CD8-positive, alpha-beta memory T cell (primary cell): ENCODE measurements around the gene ZMYM4. TPM values are rescaled to one million over a fixed set of nuclear protein-coding genes. Genes with fewer than 3 reads are reported as not detected.

Source experiments
- CTCF ChIA-PET: fragments of 350-600 bp; sonication (Branson Sonifier 250); formaldehyde crosslinking; loops from one replicate; lab custom pipeline; 2021; ENCODE audit warnings: antibody characterized with exemption; lab: Charles Lee
- POLR2A ChIA-PET: fragments of 350-600 bp; sonication (Branson Sonifier 250); formaldehyde crosslinking; loops from one replicate; lab custom pipeline; 2021; ENCODE audit warnings: antibody characterized with exemption; lab: Charles Lee
- DNase-seq, 5 donors: peaks; one replicate each; pipeline versions ENCODE4 v3.0.0 to v3.0.0-alpha.2; 2020 to 2022; ENCODE audit warnings: mixed read lengths in 1 of 5
- H3K27ac ChIP-seq: one replicate; pipeline ENCODE4 v1.7.0; 2013; ENCODE audit warnings: low read depth, mild to moderate bottlenecking, low read length, moderate library complexity
- H3K27me3 ChIP-seq: 2 replicates; pipeline ENCODE4 v1.7.0; 2013; ENCODE audit warnings: low read length, mild to moderate bottlenecking; ENCODE audit not compliant: insufficient read depth, poor library complexity, severe bottlenecking
- H3K36me3 ChIP-seq: 2 replicates; pipeline ENCODE4 v1.7.0; 2013; ENCODE audit warnings: mild to moderate bottlenecking, low read length, moderate library complexity; ENCODE audit not compliant: insufficient read depth
- H3K4me1 ChIP-seq: 2 replicates; pipeline ENCODE4 v1.7.0; 2013; ENCODE audit warnings: mild to moderate bottlenecking, low read length, moderate library complexity; ENCODE audit not compliant: insufficient read depth
- H3K4me3 ChIP-seq: 2 replicates; pipeline ENCODE4 v1.7.0; 2013; ENCODE audit warnings: mild to moderate bottlenecking, low read length
- H3K9me3 ChIP-seq: 2 replicates; pipeline ENCODE4 v1.7.0; 2013; ENCODE audit warnings: mild to moderate bottlenecking, low read length
- H3K27ac Mint-ChIP-seq, 8 donors: one replicate each; pipeline ENCODE4 v1.8.0; 2020 to 2021; ENCODE audit warnings: mixed read lengths in 8 of 8, mild to moderate bottlenecking in 6 of 8, inconsistent platforms in 3 of 8, moderate library complexity in 3 of 8
- H3K27me3 Mint-ChIP-seq, 2 donors: one replicate each; pipeline ENCODE4 v1.8.0; 2020 to 2021; ENCODE audit warnings: mixed read lengths in 2 of 2, mild to moderate bottlenecking in 1 of 2, moderate library complexity in 1 of 2
- H3K36me3 Mint-ChIP-seq, 3 donors: one replicate each; pipeline ENCODE4 v1.8.0; 2020 to 2021; ENCODE audit warnings: mixed read lengths in 3 of 3, inconsistent platforms in 1 of 3, mild to moderate bottlenecking in 1 of 3
- H3K4me1 Mint-ChIP-seq, 3 donors: one replicate each; pipeline ENCODE4 v1.8.0; 2020 to 2021; ENCODE audit warnings: mixed read lengths in 3 of 3, inconsistent platforms in 1 of 3, mild to moderate bottlenecking in 1 of 3
- H3K4me3 Mint-ChIP-seq, 7 donors: one replicate each; pipeline ENCODE4 v1.8.0; 2020 to 2021; ENCODE audit warnings: mixed read lengths in 7 of 7, mild to moderate bottlenecking in 6 of 7, moderate library complexity in 4 of 7, inconsistent platforms in 2 of 7
- H3K9me3 Mint-ChIP-seq, 5 donors: one replicate each; pipeline ENCODE4 v1.8.0; 2020 to 2022; ENCODE audit warnings: mixed read lengths in 5 of 5, mild to moderate bottlenecking in 3 of 5, moderate library complexity in 2 of 5, inconsistent platforms in 1 of 5
- polyA plus RNA-seq: library from polyadenylated mRNA; unstranded; fragments of 300-500 nt; fragmentation: Illumina TruSeq; gene quantifications from one replicate; pipeline ENCODE4 v1.2.3, GENCODE V29; 2021
- total RNA-seq, 2 experiments: library from RNA; stranded (reverse); gene quantifications; one replicate each; pipeline ENCODE4 v1.2.3, GENCODE V29; 2021

The ZMYM4 gene
- total RNA-seq: 10 to 100 TPM; 25.5 to 30.9 TPM
- polyA plus RNA-seq: 26.2 TPM

DNA sequence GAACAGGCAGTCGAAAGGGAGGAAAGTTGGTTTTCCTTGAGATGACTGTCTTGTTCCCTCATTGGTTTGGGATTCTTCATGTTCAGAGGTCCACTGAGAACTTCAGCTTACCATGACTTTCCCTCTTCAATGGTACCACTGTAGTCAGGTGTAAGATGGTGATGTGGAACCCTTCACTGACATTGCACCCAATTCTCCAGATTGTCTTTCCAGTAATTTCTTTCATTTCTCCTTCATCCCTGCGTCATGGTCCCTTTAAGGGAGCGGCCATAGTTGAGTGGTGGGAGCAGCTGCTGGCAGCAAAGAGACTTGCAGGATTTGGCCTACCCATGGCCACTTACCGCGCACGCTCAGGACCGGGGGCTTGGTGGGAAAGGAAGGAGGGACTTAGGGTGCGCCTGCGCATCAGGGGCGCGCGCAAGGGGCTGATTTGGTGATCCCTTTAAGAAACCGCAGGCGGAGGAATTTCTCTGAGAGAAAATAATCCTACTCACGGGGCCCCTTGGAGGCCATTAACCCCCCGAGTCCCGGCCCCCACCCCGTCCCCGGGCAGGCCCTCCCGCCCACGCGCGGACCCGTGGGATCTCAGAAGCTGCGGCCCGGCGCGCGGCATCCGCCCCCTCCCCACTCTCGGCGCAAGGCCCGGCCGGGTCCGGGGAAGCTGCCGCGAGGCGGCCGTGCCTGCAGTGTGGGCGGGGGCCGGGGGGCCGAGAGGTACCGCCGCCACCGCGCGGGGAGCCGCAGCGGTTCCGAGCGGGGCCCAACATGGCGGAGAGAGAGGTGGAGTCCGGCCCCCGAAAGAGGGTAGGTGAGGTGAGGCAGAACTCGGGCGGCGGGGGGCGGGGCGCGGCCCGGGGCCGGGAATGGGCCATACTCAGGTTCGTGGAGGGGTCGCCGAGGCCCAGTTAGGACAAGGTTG is at the start of gene ZMYM4:
Gene ZMYM4, plus strand, starts transcription at position 428 of the 919 bp plus-strand sequence. Its CDS starts 338 bp downstream, at position 766.
- Mint-ChIP-seq H3K4me1 (peaks cover 25 to 40% (median 38%) of the 10 kb centered on the region in 3 donors), H3K4me3 (peak within 1 kb of the TSS; percentile 89 to 99 (median 93))
- POLR2A ChIA-PET: interaction anchor here (0.9 kb wide), 1 partner anchor 260 kb away, joined by 3 read pairs; no protein-coding TSS in a partner anchor

DNA sequence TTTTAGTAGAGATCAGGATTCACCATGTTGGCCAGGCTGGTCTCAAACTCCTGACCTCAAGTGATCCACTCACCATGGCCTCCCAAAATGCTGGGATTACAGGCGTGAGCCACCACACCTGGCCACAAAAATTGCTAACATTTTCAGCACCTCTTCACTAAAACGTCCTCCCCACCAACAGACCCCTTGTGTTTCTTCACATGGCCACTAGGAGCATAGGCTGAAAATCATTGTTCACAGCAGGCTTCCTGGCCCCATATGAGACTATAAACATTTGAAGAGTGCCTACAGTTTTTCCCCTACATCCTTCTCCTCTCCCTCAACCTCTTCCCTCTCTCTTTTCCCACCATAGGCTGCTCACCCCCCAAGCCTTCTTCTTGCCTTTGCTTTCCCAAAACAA is 47.5 kb upstream of the ZMYM4 start:
- ChIA-PET POLR2A (no interaction called here), CTCF (no interaction called here)
- H3K4me3 ChIP-seq: no peak overlapping the region

More for the DNA sequence above, at the start of gene ZMYM4:
- no peaks in the 10 kb centered on the region for H3K36me3 ChIP-seq
- Mint-ChIP-seq H3K36me3 (peaks cover 0 to 9% (median 2%) of the 10 kb centered on the region in 3 donors), H3K27me3 (peaks cover 10 to 19% of the 10 kb centered on the region in 2 donors), H3K9me3 (peaks cover 0 to 2% (median 0%) of the 10 kb centered on the region in 5 donors), H3K27ac (peak within 1 kb of the TSS; percentile 83 to 95 (median 90))
- no peaks in the 10 kb centered on the region for H3K9me3 ChIP-seq
- H3K27me3 ChIP-seq: no peaks in the 10 kb centered on the region
- CTCF ChIA-PET: interaction anchor here (0.9 kb wide), 1 partner anchor 10 kb away, joined by 3 read pairs; no protein-coding TSS in a partner anchor
- H3K4me3 ChIP-seq: peak within 1 kb of the TSS; percentile 52
- peaks cover 15% of the 10 kb centered on the region for H3K4me1 ChIP-seq
- DNase-seq: peak; percentile 72 to 94 (median 87)
- H3K27ac ChIP-seq: peak within 1 kb of the TSS; percentile 76

DNA sequence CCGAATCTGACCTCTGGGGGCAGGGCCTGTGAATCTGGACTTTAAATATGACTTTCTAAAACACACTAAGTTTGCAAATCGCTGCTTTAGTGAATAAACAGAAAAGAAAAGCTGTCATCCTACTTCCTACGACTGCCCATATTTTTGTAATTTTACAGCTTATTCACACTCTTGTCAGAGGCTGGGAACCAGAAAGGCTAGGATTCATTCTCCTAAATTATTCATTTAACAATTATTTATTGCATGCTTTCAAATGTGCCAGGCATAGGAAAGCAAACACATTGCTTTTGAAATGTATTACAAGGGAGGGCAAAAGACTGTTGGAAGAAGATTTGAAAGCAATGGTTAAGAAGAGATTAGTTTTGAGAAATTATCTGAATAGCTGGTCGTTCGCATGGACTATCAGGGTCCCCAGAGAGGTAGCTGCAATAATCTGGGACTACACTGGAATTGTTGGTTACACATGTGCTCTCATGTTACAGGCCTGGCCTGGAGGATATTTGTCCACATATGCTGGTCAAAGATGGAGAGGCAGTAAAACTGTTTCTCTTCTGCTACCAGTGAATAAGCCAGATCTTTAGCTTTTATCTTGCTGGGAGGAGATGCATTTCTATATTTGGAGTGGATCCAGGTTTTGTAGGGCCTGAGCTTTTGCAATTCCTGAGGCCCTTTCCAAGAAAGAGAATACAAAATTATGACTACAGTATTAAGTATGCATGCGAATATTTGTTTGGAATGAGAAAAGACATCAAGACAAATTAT is 46.0 kb upstream of the ZMYM4 start:
- Mint-ChIP-seq H3K27me3 (peaks cover 0 to 6% of the 10 kb centered on the region in 2 donors), H3K27ac (peak overlapping the region in 2 of 8 donors; percentile 15 to 54), H3K36me3 (peaks cover 0 to 5% (median 0%) of the 10 kb centered on the region in 3 donors), H3K9me3 (no peaks in the 10 kb centered on the region), H3K4me1 (no peaks in the 10 kb centered on the region), H3K4me3 (no peak overlapping the region)
- no peaks in the 10 kb centered on the region for H3K9me3 ChIP-seq
- DNase-seq: no peak
- no peak overlapping the region for H3K27ac ChIP-seq
- H3K4me1 ChIP-seq: no peaks in the 10 kb centered on the region
- H3K4me3 ChIP-seq: no peak overlapping the region
- POLR2A ChIA-PET: no interaction called here
- CTCF ChIA-PET: interaction anchor here (1.2 kb wide), 1 partner anchor 20 kb away, joined by 4 read pairs; no protein-coding TSS in a partner anchor
- H3K27me3 ChIP-seq: no peaks in the 10 kb centered on the region
- H3K36me3 ChIP-seq: no peaks in the 10 kb centered on the region

More for the DNA sequence above, 47.5 kb upstream of the ZMYM4 start:
- Mint-ChIP-seq H3K27ac (no peak overlapping the region), H3K4me3 (no peak overlapping the region), H3K4me1 (no peaks in the 10 kb centered on the region), H3K9me3 (no peaks in the 10 kb centered on the region), H3K36me3 (no peaks in the 10 kb centered on the region), H3K27me3 (peaks cover 0 to 1% of the 10 kb centered on the region in 2 donors)
- no peaks in the 10 kb centered on the region for H3K36me3 ChIP-seq
- no peaks in the 10 kb centered on the region for H3K27me3 ChIP-seq
- H3K27ac ChIP-seq: no peak overlapping the region
- H3K9me3 ChIP-seq: no peaks in the 10 kb centered on the region
- DNase-seq: peak in 1 of 5 donors; percentile 18
- H3K4me1 ChIP-seq: no peaks in the 10 kb centered on the region

DNA sequence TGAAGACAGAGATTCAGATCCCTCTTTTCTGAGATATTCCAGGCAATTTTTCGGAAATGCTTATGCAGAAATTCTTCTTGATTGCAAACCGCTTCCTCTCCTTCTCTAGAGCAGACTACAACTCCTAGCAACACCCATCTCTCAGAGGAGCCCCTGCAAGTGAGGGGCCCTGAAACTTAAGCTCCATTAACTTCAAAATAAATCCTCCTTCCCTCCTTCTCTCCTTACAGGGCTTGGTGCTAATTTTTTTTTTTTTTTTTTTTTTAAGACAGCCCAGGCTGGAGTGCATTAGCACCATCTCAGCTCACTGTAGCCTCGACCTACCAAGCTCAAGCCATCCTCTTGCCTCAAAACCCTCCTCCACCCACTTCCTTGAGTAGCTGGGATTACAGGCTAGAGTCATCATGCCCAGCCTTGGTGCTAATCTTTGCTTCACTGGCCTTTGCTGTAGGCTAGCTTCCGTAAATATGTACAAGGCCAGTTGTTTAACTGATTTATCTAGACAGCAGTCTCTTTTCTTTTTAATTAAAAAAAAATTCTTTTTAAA is 45.4 kb upstream of the ZMYM4 start:
- CTCF ChIA-PET: no interaction called here
- H3K27ac ChIP-seq: no peak overlapping the region
- Mint-ChIP-seq H3K4me1 (no peaks in the 10 kb centered on the region), H3K27me3 (peaks cover 0 to 5% of the 10 kb centered on the region in 2 donors), H3K27ac (no peak overlapping the region), H3K36me3 (peaks cover 0 to 5% (median 0%) of the 10 kb centered on the region in 3 donors), H3K4me3 (no peak overlapping the region), H3K9me3 (no peaks in the 10 kb centered on the region)
- no peaks in the 10 kb centered on the region for H3K4me1 ChIP-seq
- H3K36me3 ChIP-seq: no peaks in the 10 kb centered on the region
- H3K27me3 ChIP-seq: no peaks in the 10 kb centered on the region
- H3K4me3 ChIP-seq: no peak overlapping the region
- POLR2A ChIA-PET: interaction anchor here (0.7 kb wide), 1 partner anchor 325 kb away, joined by 8 read pairs; no protein-coding TSS in a partner anchor
- H3K9me3 ChIP-seq: no peaks in the 10 kb centered on the region
- no peak for DNase-seq

DNA sequence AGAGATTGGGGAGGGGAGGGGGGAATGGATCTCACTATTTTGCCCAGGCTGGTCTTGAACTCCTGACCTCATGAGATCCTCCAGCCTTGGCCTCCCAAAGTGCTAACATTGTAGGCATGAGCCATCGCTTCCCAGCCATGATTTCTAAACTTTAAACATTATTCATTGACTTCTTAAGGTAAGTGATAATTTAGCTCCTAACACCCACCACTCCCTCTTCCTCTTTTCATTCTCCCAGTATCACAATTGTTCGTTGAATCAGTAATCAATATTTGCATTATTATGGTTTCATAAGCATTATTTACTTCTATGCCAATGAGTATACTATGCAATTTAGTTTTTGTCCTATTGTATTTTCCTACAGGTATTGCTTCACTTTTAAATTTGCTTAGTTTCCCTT is 42.0 kb upstream of the ZMYM4 start:
- no peaks in the 10 kb centered on the region for H3K27me3 ChIP-seq
- H3K27ac ChIP-seq: no peak overlapping the region
- Mint-ChIP-seq H3K36me3 (peaks cover 0 to 5% (median 0%) of the 10 kb centered on the region in 3 donors), H3K9me3 (no peaks in the 10 kb centered on the region), H3K4me1 (peaks cover 0 to 7% (median 0%) of the 10 kb centered on the region in 3 donors), H3K27ac (no peak overlapping the region), H3K27me3 (peaks cover 5 to 8% of the 10 kb centered on the region in 2 donors), H3K4me3 (no peak overlapping the region)
- POLR2A ChIA-PET: no interaction called here
- no peak for DNase-seq
- H3K4me1 ChIP-seq: no peaks in the 10 kb centered on the region
- no peak overlapping the region for H3K4me3 ChIP-seq
- no peaks in the 10 kb centered on the region for H3K36me3 ChIP-seq
- H3K9me3 ChIP-seq: no peaks in the 10 kb centered on the region
- CTCF ChIA-PET: interaction anchor here (0.8 kb wide), 1 partner anchor 11 kb away, joined by 3 read pairs; no protein-coding TSS in a partner anchor

DNA sequence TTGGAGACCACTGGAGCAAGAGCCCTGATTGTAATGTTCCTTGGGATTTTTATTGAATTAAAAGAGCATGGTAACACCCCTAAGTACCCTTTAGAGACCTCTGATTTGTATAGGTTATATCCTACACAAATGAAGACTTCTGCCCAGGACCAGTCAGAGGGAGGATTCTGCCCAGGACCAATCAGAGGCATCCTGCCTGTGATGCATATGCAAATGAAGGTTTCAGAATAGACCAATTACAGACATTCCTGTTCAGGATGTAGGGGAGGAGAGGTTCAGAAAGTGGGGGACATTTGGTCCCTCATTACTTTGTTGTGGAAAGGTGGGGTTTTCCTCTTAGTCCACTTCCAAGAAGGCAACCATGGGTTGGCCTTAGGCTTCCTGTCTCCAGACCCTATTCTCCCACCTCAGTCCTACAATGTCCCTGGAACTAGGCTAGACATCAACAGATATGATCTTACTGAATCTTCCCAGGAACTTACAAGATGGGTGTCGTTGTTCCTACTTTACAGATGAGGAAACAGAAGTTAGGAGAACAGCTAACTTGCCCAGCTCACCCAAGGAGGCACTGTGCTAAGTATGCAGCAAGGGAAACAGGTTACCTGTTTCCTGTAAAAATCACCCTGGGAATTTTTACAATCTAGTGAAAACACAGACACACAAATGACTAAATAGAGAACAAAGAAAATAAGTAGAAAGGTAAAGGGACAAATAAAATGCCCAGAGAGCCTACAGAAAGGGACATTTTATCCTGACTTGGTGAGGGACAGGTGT is 38.7 kb upstream of the ZMYM4 start:
- Histone ChIP-seq H3K36me3 (no peaks in the 10 kb centered on the region), H3K9me3 (no peaks in the 10 kb centered on the region), H3K27ac (no peak overlapping the region), H3K27me3 (no peaks in the 10 kb centered on the region), H3K4me1 (no peaks in the 10 kb centered on the region), H3K4me3 (no peak overlapping the region)
- DNase-seq: no peak
- Mint-ChIP-seq H3K4me3 (no peak overlapping the region), H3K36me3 (peaks cover 0 to 5% (median 0%) of the 10 kb centered on the region in 3 donors), H3K9me3 (peaks cover 0 to 2% (median 0%) of the 10 kb centered on the region in 5 donors), H3K27ac (no peak overlapping the region), H3K27me3 (peaks cover 5 to 8% of the 10 kb centered on the region in 2 donors), H3K4me1 (peaks cover 0 to 7% (median 0%) of the 10 kb centered on the region in 3 donors)
- POLR2A ChIA-PET: no interaction called here
- CTCF ChIA-PET: no interaction called here

DNA sequence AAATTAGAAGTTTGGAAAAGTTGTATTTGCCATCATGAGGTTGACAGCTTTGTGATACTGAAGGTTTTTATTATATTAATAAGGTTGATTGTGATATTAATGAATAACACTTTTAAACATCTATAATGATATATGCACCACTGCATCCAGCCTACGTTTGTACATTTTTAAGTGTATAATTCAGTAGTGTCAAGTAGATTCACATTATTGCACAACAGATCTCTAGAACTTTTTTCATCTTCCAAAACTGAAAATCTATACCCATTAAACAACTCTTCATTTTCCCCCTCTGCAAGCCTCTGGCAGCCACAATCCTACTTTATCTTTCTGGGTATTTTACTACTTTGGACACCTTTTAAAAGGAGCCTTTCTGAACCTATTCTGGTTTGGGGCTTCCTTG is 37.2 kb upstream of the ZMYM4 start:
- no peaks in the 10 kb centered on the region for H3K4me1 ChIP-seq
- Mint-ChIP-seq H3K9me3 (peaks cover 0 to 2% (median 0%) of the 10 kb centered on the region in 5 donors), H3K36me3 (peaks cover 0 to 5% (median 0%) of the 10 kb centered on the region in 3 donors), H3K27me3 (peaks cover 6 to 14% of the 10 kb centered on the region in 2 donors), H3K4me3 (no peak overlapping the region), H3K4me1 (peaks cover 0 to 7% (median 0%) of the 10 kb centered on the region in 3 donors), H3K27ac (no peak overlapping the region)
- no peak overlapping the region for H3K27ac ChIP-seq
- H3K27me3 ChIP-seq: no peaks in the 10 kb centered on the region
- H3K36me3 ChIP-seq: no peaks in the 10 kb centered on the region
- no peaks in the 10 kb centered on the region for H3K9me3 ChIP-seq
- no peak overlapping the region for H3K4me3 ChIP-seq
- no peak for DNase-seq
- ChIA-PET POLR2A (no interaction called here), CTCF (no interaction called here)
